OCI-LY3 (cell line): ENCODE measurements around the gene NACAD.

Source experiments
- H2AFZ ChIP-seq: fragments of 200-600, 300-600 bp; shearing (Covaris generic); 2 replicates; pipeline ENCODE4 v1.6.0; 2014; ENCODE audit warnings: antibody characterized with exemption, low read depth, low read length
- H3K27ac ChIP-seq: fragments of 200-600, 300-600 bp; sonication (generic); 2 replicates; pipeline ENCODE4 v1.5.1; 2014; ENCODE audit warnings: mild to moderate bottlenecking, low read length, moderate library complexity, mixed read lengths
- H3K27me3 ChIP-seq: fragments of 200-600, 300-600 bp; sonication (generic); 2 replicates; pipeline ENCODE4 v1.6.1; 2014; ENCODE audit warnings: low read depth, low read length, mixed read lengths
- H3K36me3 ChIP-seq: fragments of 200-600, 300-600 bp; sonication (generic); replicated peaks from 2 replicates; pipeline ENCODE3; 2014; ENCODE audit warnings: low read depth, low read length, mixed read lengths
- H3K4me1 ChIP-seq: fragments of 300-600, 200-600 bp; sonication (generic); 2 replicates; pipeline ENCODE4 v1.6.1; 2014; ENCODE audit warnings: low read length, mixed read lengths
- H3K4me2 ChIP-seq: fragments of 200-600, 300-600 bp; sonication (generic); 2 replicates; pipeline ENCODE4 v1.6.1; 2014; ENCODE audit warnings: low read length, mixed read lengths
- H3K4me3 ChIP-seq: fragments of 300-600, 200-600 bp; sonication (generic); 2 replicates; pipeline ENCODE4 v1.5.1; 2014; ENCODE audit warnings: antibody characterized with exemption, mild to moderate bottlenecking, low read length, moderate library complexity
- H3K79me2 ChIP-seq: fragments of 300-600, 200-600 bp; shearing (Covaris generic); 2 replicates; pipeline ENCODE4 v1.6.1; 2014; ENCODE audit warnings: mild to moderate bottlenecking, low read length, mixed read lengths
- H3K9ac ChIP-seq: fragments of 300-600, 200-600 bp; shearing (Covaris generic); 2 replicates; pipeline ENCODE4 v1.6.0; 2014; ENCODE audit warnings: mild to moderate bottlenecking, low read length, moderate library complexity
- H3K9me3 ChIP-seq: fragments of 200-600, 300-600 bp; shearing (Covaris generic); 2 replicates; pipeline ENCODE4 v1.6.1; 2014; ENCODE audit warnings: low read length, mixed read lengths; ENCODE audit not compliant: insufficient read depth
- H4K20me1 ChIP-seq: fragments of 200-600, 300-600 bp; sonication (generic); 2 replicates; pipeline ENCODE4 v1.6.1; 2016; ENCODE audit warnings: low read length, mixed read lengths; ENCODE audit not compliant: insufficient read depth
- CTCF ChIP-seq: fragments of 200-600, 300-600 bp; sonication (generic); IDR thresholded peaks from 2 replicates; pipeline ENCODE4 v1.5.1; 2014; ENCODE audit warnings: antibody characterized with exemption, low read length, low read depth
- EZH2phosphoT487 ChIP-seq: fragments of 200-600 bp; shearing (Covaris generic); IDR thresholded peaks from 2 replicates; pipeline ENCODE4 v1.6.1; 2018; ENCODE audit warnings: antibody characterized with exemption, mixed run types, low read depth

The NACAD gene

DNA sequence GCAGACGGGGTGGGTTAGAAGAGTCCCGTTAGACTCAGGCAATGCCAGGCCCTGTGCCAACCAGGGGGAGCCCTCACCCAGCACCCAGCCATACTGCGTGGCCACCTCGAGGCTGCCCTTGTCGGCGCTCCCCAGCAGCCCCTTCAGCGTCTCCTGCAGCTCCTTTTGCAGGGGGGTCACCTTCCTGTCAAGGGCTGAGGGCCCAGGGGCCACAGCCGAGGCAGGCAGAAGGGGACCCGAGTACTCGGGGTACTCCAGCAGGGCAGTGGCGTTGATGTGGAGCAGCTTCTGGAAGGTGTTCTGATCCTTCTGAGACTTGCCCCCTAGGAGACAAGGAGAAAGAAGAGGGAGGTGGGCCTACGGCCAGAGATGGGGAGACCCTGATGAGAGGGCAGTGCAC is 13.0 kb upstream of the NACAD start:
- no peak for TF ChIP-seq EZH2phosphoT487
- no peak for TF ChIP-seq CTCF
- Histone ChIP-seq H3K27me3 (no peaks in the 10 kb centered on the region), H3K9me3 (no peaks in the 10 kb centered on the region), H3K79me2 (peaks cover 16% of the 10 kb centered on the region), H3K4me2 (no peak overlapping the region), H3K4me3 (no peak overlapping the region), H3K9ac (no peak overlapping the region), H3K36me3 (peaks cover 80% of the 10 kb centered on the region), H4K20me1 (peaks cover 19% of the 10 kb centered on the region), H2AFZ (no peak overlapping the region), H3K27ac (no peak overlapping the region), H3K4me1 (no peaks in the 10 kb centered on the region)

GRCh38 chr7:45100761-45101480 is 12.2 kb upstream of the NACAD start:
- no peak overlapping the region for H3K4me3 ChIP-seq
- H3K36me3 ChIP-seq = peaks cover 75% of the 10 kb centered on the region
- H4K20me1 ChIP-seq = peaks cover 13% of the 10 kb centered on the region
- no peak overlapping the region for H2AFZ ChIP-seq
- H3K9ac ChIP-seq = no peak overlapping the region
- H3K27ac ChIP-seq = no peak overlapping the region
- no peaks in the 10 kb centered on the region for H3K27me3 ChIP-seq
- peaks cover 7% of the 10 kb centered on the region for H3K79me2 ChIP-seq
- no peak for TF ChIP-seq CTCF
- no peak for TF ChIP-seq EZH2phosphoT487
- H3K9me3 ChIP-seq = no peaks in the 10 kb centered on the region
- H3K4me1 ChIP-seq = no peaks in the 10 kb centered on the region
- H3K4me2 ChIP-seq = no peak overlapping the region

- Histone ChIP-seq H3K4me2 (no peak overlapping the region), H3K27me3 (no peaks in the 10 kb centered on the region), H3K27ac (no peak overlapping the region), H3K4me3 (no peak overlapping the region), H4K20me1 (peaks cover 5% of the 10 kb centered on the region), H3K79me2 (no peaks in the 10 kb centered on the region; the same call in 1 of the 2 replicates), H3K9ac (no peak overlapping the region), H3K36me3 (peaks cover 67% of the 10 kb centered on the region), H2AFZ (no peak overlapping the region), H3K4me1 (no peaks in the 10 kb centered on the region), H3K9me3 (no peaks in the 10 kb centered on the region)
- TF ChIP-seq EZH2phosphoT487 (no peak), CTCF (no peak)
These were observed 11.4 kb upstream of the NACAD start for GRCh38 chr7:45099891-45100760.
